Astrocyte of the spinal cord (primary cell): ENCODE results near the gene FKBP1B.

Source experiments
- DNase-seq: peaks from one replicate; pipeline ENCODE4 v3.0.0; 2011; ENCODE audit warnings: low read depth, low spot score
- H3K4me3 ChIP-seq: 2 replicates; pipeline ENCODE4 v1.5.1; 2011; ENCODE audit warnings: low read depth, mild to moderate bottlenecking, low read length, moderate library complexity
- CTCF ChIP-seq: IDR thresholded peaks from 2 replicates; pipeline ENCODE4 v1.5.1; 2012; ENCODE audit warnings: low read depth, mild to moderate bottlenecking, low read length, inconsistent platforms
- in situ Hi-C: cut with HindIII; loops from 2 replicates; pipeline ENCODE4 v1.10.0; 2017; ENCODE audit warnings: low sequenced_read_pairs

FKBP1B gene

GRCh38 chr2:24049485-24050021 lies at the start of gene FKBP1B:
Gene FKBP1B, plus strand, starts transcription at chr2:24049741. Its CDS starts 109 bp downstream, at chr2:24049850.
- TF ChIP-seq CTCF, result no peak
- H3K4me3 ChIP-seq, result peak within 1 kb of the TSS; percentile 70
- DNase-seq, result peak; percentile 63
- in situ Hi-C loops, result no loop called here

GRCh38 chr2:24007693-24008092 lies 41.8 kb upstream of the FKBP1B start:
- DNase-seq, result no peak
- no peak for TF ChIP-seq CTCF
- H3K4me3 ChIP-seq, result no peak overlapping the region
- in situ Hi-C loops, result no loop called here

- in situ Hi-C loops, result no loop called here
- no peak for TF ChIP-seq CTCF
- no peak overlapping the region for H3K4me3 ChIP-seq
- DNase-seq, result no peak
Measured at GRCh38 chr2:24008672-24009366, 40.7 kb upstream of the FKBP1B start.

GRCh38 chr2:24009367-24009679 lies 40.2 kb upstream of the FKBP1B start:
- H3K4me3 ChIP-seq, result peak overlapping the region; percentile 37
- in situ Hi-C loops, result no loop called here
- TF ChIP-seq CTCF, result no peak
- no peak for DNase-seq

- DNase-seq, result no peak
- TF ChIP-seq CTCF, result no peak
- in situ Hi-C loops, result no loop called here
Measured at GRCh38 chr2:24009680-24010476, 39.7 kb upstream of the FKBP1B start, which contains the start of gene MFSD2B. Gene MFSD2B, plus strand, starts transcription at chr2:24010085. Its CDS starts 12 bp downstream, at chr2:24010097.

GRCh38 chr2:24010477-24011249 lies 38.9 kb upstream of the FKBP1B start:
- H3K4me3 ChIP-seq, result peak overlapping the region; percentile 37
- in situ Hi-C loops, result no loop called here
- no peak for TF ChIP-seq CTCF
- DNase-seq, result no peak

More at GRCh38 chr2:24009680-24010476, 39.7 kb upstream of the FKBP1B start, which contains the start of gene MFSD2B:
- peak within 1 kb of the TSS; percentile 37 for H3K4me3 ChIP-seq
